GM12878 (cell line): ENCODE results near the gene KCNMB2. TPM values are rescaled to one million over a fixed set of nuclear protein-coding genes. Genes with fewer than 3 reads are reported as not detected.

ENCODE experiments used
- ATAC-seq: fragments of 200-7000 bp; cut with Tn5 transposase; 3 replicates; pipeline ENCODE4 v1.9.1; 2020; ENCODE audit warnings: mild to moderate bottlenecking, moderate library complexity
- BruUV-seq: library from RNA; stranded (reverse); fragments of 400-500 nt; replicated peaks from 2 replicates; lab custom pipeline; 2021; lab: Mats Ljungman, UMichigan
- CTCF ChIA-PET: fragments of 300-600 bp; sonication (Branson Sonifier 250); formaldehyde crosslinking; extraction: SDS; loops from one replicate; lab custom pipeline; 2021; ENCODE audit warnings: inconsistent platforms; lab: Yijun Ruan, JAX
- POLR2A ChIA-PET: fragments of 350-600 bp; formaldehyde crosslinking; extraction: SDS; loops from one replicate; lab custom pipeline; 2021; ENCODE audit warnings: inconsistent platforms; lab: Charles Lee
- RAD21 ChIA-PET: fragments of 300-600 bp; sonication (Branson Sonifier 250); formaldehyde crosslinking; loops from one replicate; lab custom pipeline; 2023; ENCODE audit warnings: antibody characterized with exemption; ENCODE audit not compliant: unreplicated experiment; lab: Charles Lee
- SMC1A ChIA-PET: fragments of 300-600 bp; sonication (Branson Sonifier 250); formaldehyde crosslinking; loops from one replicate; lab custom pipeline; 2023; ENCODE audit not compliant: unreplicated experiment, uncharacterized antibody; lab: Charles Lee
- DNase-seq: peaks from one replicate; pipeline ENCODE4 v3.0.0-alpha.2; 2011; ENCODE audit warnings: low read depth, low spot score
- FAIRE-seq: peaks from 3 replicates; lab custom pipeline; 2011; peaks lifted over from hg19 to GRCh38; lab: Jason Lieb, UNC
- H2AFZ ChIP-seq: 2 replicates; pipeline ENCODE4 v1.6.0; 2011; ENCODE audit warnings: low read depth, low read length, control low read depth; ENCODE audit not compliant: control insufficient read depth
- H3K27ac ChIP-seq: 2 replicates; pipeline ENCODE4 v1.5.1; 2011; ENCODE audit warnings: control low read depth; ENCODE audit not compliant: control insufficient read depth, insufficient read depth
- H3K27me3 ChIP-seq, 2 experiments: replicated peaks in 1 of 2; 2 replicates each; pipeline versions ENCODE4 v1.6.0 to v1.6.1; 2011; ENCODE audit warnings: low read length in 1 of 2; ENCODE audit not compliant: control insufficient read depth in 2 of 2, insufficient read depth in 2 of 2
- H3K36me3 ChIP-seq, 2 experiments: 2 replicates each; pipeline ENCODE4 v1.5.1; 2011; ENCODE audit warnings: low read length in 1 of 2; ENCODE audit not compliant: control insufficient read depth in 2 of 2, insufficient read depth in 2 of 2
- H3K4me1 ChIP-seq: 2 replicates; pipeline ENCODE4 v1.6.1; 2011; ENCODE audit warnings: mild to moderate bottlenecking, low read length, moderate library complexity, mixed read lengths; ENCODE audit not compliant: control insufficient read depth, insufficient read depth
- H3K4me2 ChIP-seq: 2 replicates; pipeline ENCODE4 v1.6.0; 2011; ENCODE audit warnings: control low read depth; ENCODE audit not compliant: control insufficient read depth, insufficient read depth
- H3K4me3 ChIP-seq: fragments of 200-600 bp; sonication (generic); 2 replicates; pipeline ENCODE4 v1.5.1; 2016
- H3K79me2 ChIP-seq: 2 replicates; pipeline ENCODE4 v1.6.0; 2011; ENCODE audit warnings: low read length; ENCODE audit not compliant: control insufficient read depth, insufficient read depth
- H3K9ac ChIP-seq: 2 replicates; pipeline ENCODE4 v1.8.0; 2011; ENCODE audit warnings: low read length, control low read depth, mixed read lengths; ENCODE audit not compliant: control insufficient read depth, insufficient read depth
- H3K9me3 ChIP-seq: replicated peaks from 3 replicates; pipeline ENCODE4 v1.5.1; 2011; ENCODE audit warnings: mild to moderate bottlenecking, low read length; ENCODE audit not compliant: control insufficient read depth, insufficient read depth
- H4K20me1 ChIP-seq: 2 replicates; pipeline ENCODE4 v1.6.0; 2011; ENCODE audit not compliant: control insufficient read depth, insufficient read depth
- CBX5 ChIP-seq: sonication (generic); IDR thresholded peaks from 2 replicates; pipeline ENCODE4 v1.6.1; 2016; ENCODE audit warnings: low read depth, moderate library complexity, mild to moderate bottlenecking, inconsistent platforms
- CREM ChIP-seq: IDR thresholded peaks from 2 replicates; pipeline ENCODE4 v1.6.1; 2014; ENCODE audit warnings: antibody characterized with exemption, low read depth
- EGR1 ChIP-seq, 2 experiments: IDR thresholded peaks; 1 replicate in 1 of 2; 2 replicates in 1 of 2; pipeline ENCODE4 v1.6.1; 2011 to 2012; ENCODE audit warnings: low read depth in 2 of 2, low read length in 2 of 2, borderline replicate concordance in 1 of 2, mild to moderate bottlenecking in 1 of 2, moderate library complexity in 1 of 2
- MYC ChIP-seq: IDR thresholded peaks from 2 replicates; pipeline ENCODE4 v1.6.1; 2011; ENCODE audit warnings: mild to moderate bottlenecking, low read length, moderate library complexity, inconsistent platforms; ENCODE audit not compliant: insufficient read depth, insufficient replicate concordance, insufficient read length, severe bottlenecking
- NFXL1 ChIP-seq: fragments of 450-650 bp; IDR thresholded peaks from 2 replicates; pipeline ENCODE4 v1.6.1; 2017; ENCODE audit warnings: antibody characterized with exemption, mild to moderate bottlenecking, borderline replicate concordance
- NR2C1 ChIP-seq: fragments of 450-650 bp; IDR thresholded peaks from 2 replicates; pipeline ENCODE4 v1.6.1; 2017; ENCODE audit warnings: antibody characterized with exemption, mild to moderate bottlenecking, moderate library complexity
- PKNOX1 ChIP-seq: fragments of 450-650 bp; IDR thresholded peaks from 2 replicates; pipeline ENCODE4 v1.6.1; 2016; ENCODE audit warnings: mild to moderate bottlenecking
- RAD51 ChIP-seq: fragments of 450-650 bp; IDR thresholded peaks from 2 replicates; pipeline ENCODE4 v1.6.1; 2016; ENCODE audit warnings: moderate library complexity, mild to moderate bottlenecking, inconsistent platforms
- REST ChIP-seq: IDR thresholded peaks from 2 replicates; pipeline ENCODE4 v1.6.1; 2012; ENCODE audit warnings: mild to moderate bottlenecking, low read depth, low read length
- SMAD5 ChIP-seq: IDR thresholded peaks from 2 replicates; pipeline ENCODE4 v1.6.1; 2016; ENCODE audit warnings: antibody characterized with exemption, low read depth
- SP1 ChIP-seq: IDR thresholded peaks from one replicate; pipeline ENCODE4 v1.6.1; 2011; ENCODE audit warnings: low read depth, low read length
- SUPT20H ChIP-seq: IDR thresholded peaks from 2 replicates; pipeline ENCODE4 v1.6.1; 2011; ENCODE audit warnings: low read depth, mild to moderate bottlenecking, low read length, moderate library complexity, borderline replicate concordance; ENCODE audit not compliant: control insufficient read depth
- TCF3 ChIP-seq: IDR thresholded peaks from 2 replicates; pipeline ENCODE4 v1.6.1; 2012; ENCODE audit warnings: low read depth, mild to moderate bottlenecking, low read length, borderline replicate concordance; ENCODE audit not compliant: insufficient read depth
- ZBED1 ChIP-seq: IDR thresholded peaks from 2 replicates; pipeline ENCODE4 v1.6.1; 2016; ENCODE audit warnings: borderline replicate concordance
- WGBS: methylation state at CpG from one replicate; pipeline ENCODE4 v1.1.6; 2016; ENCODE audit warnings: low lambda C conversion rate; ENCODE audit not compliant: insufficient replicate concordance, insufficient coverage; ENCODE audit errors: missing lambda C conversion rate; 5-methylcytosine and 5-hydroxymethylcytosine counted together
- in situ Hi-C: fragments of 300-500 bp; cut with MboI; formaldehyde crosslinking; loops from 9 replicates; pipeline ENCODE4 v1.14.3; 2018; ENCODE audit warnings: mixed read lengths
- intact Hi-C: fragments of 100-400 bp; cut with micrococcal nuclease; formaldehyde crosslinking; loops from one replicate; pipeline ENCODE4 v1.14.2; 2022; ENCODE audit not compliant: unreplicated experiment
- polyA plus RNA-seq, 11 experiments: library from polyadenylated mRNA; depleted of rRNA in 4 of 11; unstranded in 6 of 11; stranded (reverse) in 5 of 11; fragments of >200 nt; fragmentation: Nextera tagmentation in 4 of 11; fragmentation: Illumina TruSeq in 1 of 11; extraction: Ambion mirVana in 4 of 11; extraction: Trizol in 1 of 11; gene quantifications; 1 replicate in 1 of 11; 2 replicates in 10 of 11; pipeline versions ENCODE4 v1.2.1 to v1.2.3, GENCODE V29; 2011 to 2016; ENCODE audit warnings: inconsistent platforms in 2 of 11, missing spikeins in 2 of 11, low read depth in 1 of 11
- total RNA-seq, 4 experiments: library from RNA; depleted of rRNA in 3 of 4; stranded (reverse); fragments of >200 nt in 3 of 4; fragmentation: Illumina TruSeq in 1 of 4; extraction: Trizol in 1 of 4; gene quantifications; 2 replicates each; pipeline versions ENCODE4 v1.2.1 to v1.2.3, GENCODE V29; 2013 to 2021

Gene KCNMB2
- total and polyA plus RNA-seq, 10 of the 15 experiments (the other 5 are each of a cell fraction or from before 2014, with no cell fraction given): 0.22 to 18.8 (median 11.0) TPM

GRCh38 chr3:178880274-178880673, 344.0 kb downstream of the KCNMB2 start:
- intact Hi-C loops: no loop called here
- 53% methylated on average over 1 of the region's 1 CpG for WGBS
- no peak for FAIRE-seq

More at GRCh38 chr3:178880274-178880673, 344.0 kb downstream of the KCNMB2 start:
- CTCF ChIA-PET: no interaction called here
- SMC1A ChIA-PET: interaction anchor here (0.6 kb wide), 1 partner anchor 11 kb away, joined by 3 read pairs; no protein-coding TSS in a partner anchor
- no peak for TF ChIP-seq REST
- TF ChIP-seq MYC: no peak
- no peak for TF ChIP-seq SUPT20H
- no peak for TF ChIP-seq CREM
- TF ChIP-seq RAD51: no peak
- no peak for TF ChIP-seq SP1
- TF ChIP-seq NR2C1: no peak
- no peak for TF ChIP-seq NFXL1
- no peak for TF ChIP-seq PKNOX1
- TF ChIP-seq CBX5: no peak
- no peak for TF ChIP-seq SMAD5
- TF ChIP-seq EGR1 (IDR thresholded peaks at IDR 0.05; ENCODE audit: borderline replicate concordance in 1 of 2, low read depth in 2 of 2, low read length in 2 of 2): no peak
- TF ChIP-seq ZBED1: no peak
- no peak for TF ChIP-seq TCF3
- Histone ChIP-seq H3K79me2 (no peaks in the 10 kb centered on the region), H3K27me3 (no peaks in the 10 kb centered on the region), H4K20me1 (no peaks in the 10 kb centered on the region), H3K9me3 (no peaks in the 10 kb centered on the region), H3K36me3 (no peaks in the 10 kb centered on the region), H3K4me3 (no peak overlapping the region), H3K9ac (no peak overlapping the region), H3K27ac (no peak overlapping the region), H3K4me1 (no peaks in the 10 kb centered on the region), H2AFZ (no peak overlapping the region), H3K4me2 (no peak overlapping the region)
- BruUV-seq: no TSS peak
- RAD21 ChIA-PET: no interaction called here
- DNase-seq (no peak), ATAC-seq (no peak)
- POLR2A ChIA-PET: no interaction called here
- in situ Hi-C loops: no loop called here
